HEK293 (cell line): Measurements from ENCODE around the gene CPLX1.

Source experiments
- ATF2 ChIP-seq: fragments of 450-650 bp; formaldehyde crosslinking; IDR thresholded peaks from 2 replicates; pipeline ENCODE4 v1.5.1; 2016; ENCODE audit warnings: missing biosample characterization, missing genetic modification characterization, low read depth
- BCL11A ChIP-seq: fragments of 450-650 bp; formaldehyde crosslinking; IDR thresholded peaks from 2 replicates; pipeline ENCODE4 v1.5.1; 2016; ENCODE audit warnings: low read depth, missing biosample characterization, missing genetic modification characterization
- CTCF ChIP-seq: fragments of 450-650 bp; formaldehyde crosslinking; IDR thresholded peaks from 2 replicates; pipeline ENCODE4 v1.5.1; 2016; ENCODE audit warnings: missing biosample characterization, missing genetic modification characterization
- TCF7L2 ChIP-seq: IDR thresholded peaks from 2 replicates; pipeline ENCODE4 v1.6.1; 2011; ENCODE audit warnings: low read depth, mild to moderate bottlenecking, inconsistent platforms, low read length, moderate library complexity, borderline replicate concordance
- YY1 ChIP-seq: fragments of 450-650 bp; formaldehyde crosslinking; IDR thresholded peaks from 2 replicates; pipeline ENCODE4 v1.5.1; 2018; ENCODE audit warnings: missing biosample characterization, missing genetic modification characterization
- ZBTB7A ChIP-seq: fragments of 450-650 bp; formaldehyde crosslinking; IDR thresholded peaks from 2 replicates; pipeline ENCODE4 v1.5.1; 2016; ENCODE audit warnings: low read depth, missing biosample characterization, missing genetic modification characterization
- ZNF223 ChIP-seq: fragments of 450-650 bp; formaldehyde crosslinking; IDR thresholded peaks from 2 replicates; pipeline ENCODE4 v1.5.1; 2016; ENCODE audit warnings: missing biosample characterization, missing genetic modification characterization
- ZNF24 ChIP-seq: fragments of 450-650 bp; formaldehyde crosslinking; IDR thresholded peaks from 2 replicates; pipeline ENCODE4 v1.5.1; 2016; ENCODE audit warnings: missing biosample characterization, missing genetic modification characterization
- ZNF362 ChIP-seq: fragments of 450-650 bp; formaldehyde crosslinking; IDR thresholded peaks from 2 replicates; pipeline ENCODE4 v1.5.1; 2016; ENCODE audit warnings: missing biosample characterization, missing genetic modification characterization
- ZNF366 ChIP-seq: fragments of 450-650 bp; formaldehyde crosslinking; conservative IDR thresholded peaks from 2 replicates; pipeline ENCODE4 v1.5.1; 2016; ENCODE audit warnings: missing biosample characterization, missing genetic modification characterization
- ZNF391 ChIP-seq: fragments of 450-650 bp; formaldehyde crosslinking; IDR thresholded peaks from 2 replicates; pipeline ENCODE4 v1.5.1; 2016; ENCODE audit warnings: low read depth, missing biosample characterization, missing genetic modification characterization, borderline replicate concordance
- ZNF549 ChIP-seq: fragments of 450-650 bp; IDR thresholded peaks from 2 replicates; pipeline ENCODE4 v1.5.1; 2018; ENCODE audit warnings: missing biosample characterization, missing genetic modification characterization, mild to moderate bottlenecking, inconsistent platforms, moderate library complexity
- ZNF596 ChIP-seq: fragments of 450-650 bp; IDR thresholded peaks from 2 replicates; pipeline ENCODE4 v1.5.0; 2018; ENCODE audit warnings: missing biosample characterization, mild to moderate bottlenecking, missing genetic modification characterization, moderate library complexity
- ZNF621 ChIP-seq: fragments of 450-650 bp; formaldehyde crosslinking; IDR thresholded peaks from 2 replicates; pipeline ENCODE4 v1.5.1; 2017; ENCODE audit warnings: missing biosample characterization, missing genetic modification characterization

GRCh38 chr4:763191-763810 is 62.6 kb downstream of the CPLX1 start:
- no peak for TF ChIP-seq BCL11A
- no peak for TF ChIP-seq ZNF24 (tag by site-specific recombination)
- TF ChIP-seq YY1 (tag by site-specific recombination): no peak
- no peak for TF ChIP-seq ZBTB7A (tag by site-specific recombination)
- no peak for TF ChIP-seq CTCF (tag by site-specific recombination)
- TF ChIP-seq TCF7L2: no peak
- no peak for TF ChIP-seq ZNF362 (tag by site-specific recombination)
- TF ChIP-seq ZNF549 (tag by site-specific recombination): no peak
- TF ChIP-seq ZNF621: no peak
- TF ChIP-seq ZNF366 (tag by site-specific recombination): no peak
- no peak for TF ChIP-seq ATF2
- no peak for TF ChIP-seq ZNF223 (tag by site-specific recombination)
- no peak for TF ChIP-seq ZNF391 (tag by site-specific recombination)
- no peak for TF ChIP-seq ZNF596 (tag by site-specific recombination)
